Astrocyte of the cerebellum (primary cell): ENCODE results near the gene IRAK1.

Source experiments
- DNase-seq: peaks from one replicate; pipeline ENCODE4 v3.0.0-alpha.2; 2011; ENCODE audit warnings: low read depth
- H3K4me3 ChIP-seq: 2 replicates; pipeline ENCODE4 v1.5.1; 2011; ENCODE audit warnings: mild to moderate bottlenecking, low read depth, low read length, moderate library complexity
- CTCF ChIP-seq: IDR thresholded peaks from 2 replicates; pipeline ENCODE4 v1.5.1; 2012; ENCODE audit warnings: low read length, low read depth, moderate library complexity, mild to moderate bottlenecking; ENCODE audit errors: missing control alignments
- in situ Hi-C: cut with HindIII; loops from 2 replicates; pipeline ENCODE4 v1.10.0; 2017; ENCODE audit warnings: low sequenced_read_pairs

Gene IRAK1

GRCh38 chrX:154040863-154041262 is 21.2 kb upstream of the IRAK1 start:
- TF ChIP-seq CTCF = no peak
- DNase-seq = no peak
- no peak overlapping the region for H3K4me3 ChIP-seq
- in situ Hi-C loops = no loop called here

- TF ChIP-seq CTCF = no peak
- in situ Hi-C loops = no loop called here
- DNase-seq = no peak
- no peak overlapping the region for H3K4me3 ChIP-seq
Observed at GRCh38 chrX:154040307-154040756, 20.6 kb upstream of the IRAK1 start.

GRCh38 chrX:154039577-154039976 is 19.9 kb upstream of the IRAK1 start:
- no peak for TF ChIP-seq CTCF
- DNase-seq = no peak
- no peak overlapping the region for H3K4me3 ChIP-seq
- in situ Hi-C loops = no loop called here

GRCh38 chrX:154038656-154039055 is 19.0 kb upstream of the IRAK1 start:
- in situ Hi-C loops = no loop called here
- no peak for TF ChIP-seq CTCF
- H3K4me3 ChIP-seq = no peak overlapping the region
- DNase-seq = no peak

GRCh38 chrX:154037754-154038153 is 18.1 kb upstream of the IRAK1 start:
- no peak for TF ChIP-seq CTCF
- no peak overlapping the region for H3K4me3 ChIP-seq
- DNase-seq = no peak
- in situ Hi-C loops = no loop called here

GRCh38 chrX:154036513-154036912 is 16.8 kb upstream of the IRAK1 start:
- DNase-seq = no peak
- no peak for TF ChIP-seq CTCF
- in situ Hi-C loops = no loop called here
- no peak overlapping the region for H3K4me3 ChIP-seq

- in situ Hi-C loops = no loop called here
- no peak overlapping the region for H3K4me3 ChIP-seq
- no peak for TF ChIP-seq CTCF
- no peak for DNase-seq
Observed at GRCh38 chrX:154033848-154034247, 14.1 kb upstream of the IRAK1 start.
